Peyer's patch (tissue), 4 donors: ENCODE measurements around the gene CDC23. TPM values are rescaled to one million over a fixed set of nuclear protein-coding genes. Genes with fewer than 3 reads are reported as not detected.

Experiments
- DNase-seq, 3 donors: peaks; one replicate each; pipeline ENCODE4 v3.0.0-alpha.2; 2017 to 2019
- H3K27ac ChIP-seq, 4 donors: fragments of 200-600 bp; sonication (generic); one replicate each; pipeline ENCODE4 v1.5.1; 2016 to 2019
- H3K27me3 ChIP-seq, 2 donors: fragments of 200-600 bp; sonication (generic); one replicate each; pipeline ENCODE4 v1.5.1; 2019
- H3K36me3 ChIP-seq, 3 donors: fragments of 200-600 bp; sonication (generic); one replicate each; pipeline ENCODE4 v1.5.1; 2016 to 2019
- H3K4me1 ChIP-seq, 4 donors: fragments of 200-600 bp; sonication (generic); one replicate each; pipeline ENCODE4 v1.5.1; 2016 to 2019
- H3K4me3 ChIP-seq, 4 donors: fragments of 200-600 bp; sonication (generic); 1 replicate in 3 of 4; 2 replicates in 1 of 4; pipeline ENCODE4 v1.5.1; 2016 to 2019; ENCODE audit warnings: mild to moderate bottlenecking in 1 of 4
- H3K9me3 ChIP-seq, 4 donors: fragments of 200-600 bp; sonication (generic); one replicate each; pipeline ENCODE4 v1.5.1; 2016 to 2019; ENCODE audit warnings: mild to moderate bottlenecking in 1 of 4
- CTCF ChIP-seq, 6 experiments: fragments of 450-650 bp in 4 of 6; fragments of 200-600 bp in 2 of 6; sonication (generic) in 1 of 6; IDR thresholded peaks; one replicate each; pipeline ENCODE4 v1.5.1; 2017 to 2019; ENCODE audit warnings: antibody characterized with exemption in 6 of 6, mild to moderate bottlenecking in 3 of 6, moderate library complexity in 1 of 6
- POLR2A ChIP-seq, 2 donors: fragments of 450-650 bp; IDR thresholded peaks; one replicate each; pipeline ENCODE4 v1.5.1; 2017; ENCODE audit warnings: antibody characterized with exemption in 2 of 2, mild to moderate bottlenecking in 2 of 2, moderate library complexity in 2 of 2
- total RNA-seq, 4 donors: library from RNA; depleted of rRNA; stranded (reverse); fragments of >200 nt; gene quantifications; one replicate each; pipeline ENCODE4 v1.1.0, GENCODE V29; 2016

Gene CDC23
- total RNA-seq, 4 donors from 2014 or later: 9.3 to 24.8 (median 10.6) TPM

- peaks cover 0 to 5% of the 10 kb centered on the region in 2 donors for H3K27me3 ChIP-seq
- H3K27ac ChIP-seq: no peak overlapping the region
- H3K4me1 ChIP-seq: peaks cover 0 to 6% (median 0%) of the 10 kb centered on the region in 4 donors
- DNase-seq: no peak
- no peaks in the 10 kb centered on the region for H3K9me3 ChIP-seq
- no peak overlapping the region for H3K4me3 ChIP-seq
- TF ChIP-seq CTCF (IDR thresholded peaks at IDR 0.05) (no peak), POLR2A (IDR thresholded peaks at IDR 0.05) (no peak)
- H3K36me3 ChIP-seq: no peaks in the 10 kb centered on the region
These were observed 33.7 kb upstream of the CDC23 start for GRCh38 chr5:138246822-138247221.

GRCh38 chr5:138246334-138246733, 33.2 kb upstream of the CDC23 start:
- no peak overlapping the region for H3K4me3 ChIP-seq
- peaks cover 0 to 9% of the 10 kb centered on the region in 2 donors for H3K27me3 ChIP-seq
- no peaks in the 10 kb centered on the region for H3K9me3 ChIP-seq
- H3K36me3 ChIP-seq: no peaks in the 10 kb centered on the region
- H3K4me1 ChIP-seq: peaks cover 0 to 9% (median 0%) of the 10 kb centered on the region in 4 donors
- no peak for DNase-seq
- H3K27ac ChIP-seq: no peak overlapping the region
- TF ChIP-seq CTCF (IDR thresholded peaks at IDR 0.05): no peak
- no peak for TF ChIP-seq POLR2A (IDR thresholded peaks at IDR 0.05)

- peaks cover 0 to 9% (median 0%) of the 10 kb centered on the region in 4 donors for H3K4me1 ChIP-seq
- no peaks in the 10 kb centered on the region for H3K9me3 ChIP-seq
- no peaks in the 10 kb centered on the region for H3K36me3 ChIP-seq
- no peak for DNase-seq
- TF ChIP-seq POLR2A (IDR thresholded peaks at IDR 0.05) (no peak), CTCF (IDR thresholded peaks at IDR 0.05) (no peak)
- no peak overlapping the region for H3K4me3 ChIP-seq
- H3K27me3 ChIP-seq: peaks cover 0 to 9% of the 10 kb centered on the region in 2 donors
- H3K27ac ChIP-seq: no peak overlapping the region
These were observed 32.6 kb upstream of the CDC23 start for GRCh38 chr5:138245717-138246116.

- H3K4me3 ChIP-seq: no peak overlapping the region
- no peak for DNase-seq
- peaks cover 0 to 9% (median 0%) of the 10 kb centered on the region in 4 donors for H3K4me1 ChIP-seq
- H3K27ac ChIP-seq: no peak overlapping the region
- no peaks in the 10 kb centered on the region for H3K36me3 ChIP-seq
- H3K9me3 ChIP-seq: no peaks in the 10 kb centered on the region
- TF ChIP-seq POLR2A (IDR thresholded peaks at IDR 0.05) (no peak), CTCF (IDR thresholded peaks at IDR 0.05) (no peak)
- peaks cover 0 to 9% of the 10 kb centered on the region in 2 donors for H3K27me3 ChIP-seq
These were observed 30.7 kb upstream of the CDC23 start for GRCh38 chr5:138243794-138244193.

- TF ChIP-seq POLR2A (IDR thresholded peaks at IDR 0.05) (no peak), CTCF (IDR thresholded peaks at IDR 0.05) (no peak)
- no peak for DNase-seq
- H3K9me3 ChIP-seq: no peaks in the 10 kb centered on the region
- peaks cover 0 to 9% of the 10 kb centered on the region in 2 donors for H3K27me3 ChIP-seq
- peaks cover 0 to 9% (median 0%) of the 10 kb centered on the region in 4 donors for H3K4me1 ChIP-seq
- no peaks in the 10 kb centered on the region for H3K36me3 ChIP-seq
- peak overlapping the region; percentile 9 to 49 (median 34) for H3K4me3 ChIP-seq
- peak overlapping the region in 1 of 4 donors; percentile 4 for H3K27ac ChIP-seq
These were observed 28.8 kb upstream of the CDC23 start for GRCh38 chr5:138241688-138242571.
